ENCODE measurements around the gene APBA1.

GRCh38 chr9:69428017-69428785, 244.0 kb downstream of the APBA1 start:
- TF ChIP-seq, protein P1, sequence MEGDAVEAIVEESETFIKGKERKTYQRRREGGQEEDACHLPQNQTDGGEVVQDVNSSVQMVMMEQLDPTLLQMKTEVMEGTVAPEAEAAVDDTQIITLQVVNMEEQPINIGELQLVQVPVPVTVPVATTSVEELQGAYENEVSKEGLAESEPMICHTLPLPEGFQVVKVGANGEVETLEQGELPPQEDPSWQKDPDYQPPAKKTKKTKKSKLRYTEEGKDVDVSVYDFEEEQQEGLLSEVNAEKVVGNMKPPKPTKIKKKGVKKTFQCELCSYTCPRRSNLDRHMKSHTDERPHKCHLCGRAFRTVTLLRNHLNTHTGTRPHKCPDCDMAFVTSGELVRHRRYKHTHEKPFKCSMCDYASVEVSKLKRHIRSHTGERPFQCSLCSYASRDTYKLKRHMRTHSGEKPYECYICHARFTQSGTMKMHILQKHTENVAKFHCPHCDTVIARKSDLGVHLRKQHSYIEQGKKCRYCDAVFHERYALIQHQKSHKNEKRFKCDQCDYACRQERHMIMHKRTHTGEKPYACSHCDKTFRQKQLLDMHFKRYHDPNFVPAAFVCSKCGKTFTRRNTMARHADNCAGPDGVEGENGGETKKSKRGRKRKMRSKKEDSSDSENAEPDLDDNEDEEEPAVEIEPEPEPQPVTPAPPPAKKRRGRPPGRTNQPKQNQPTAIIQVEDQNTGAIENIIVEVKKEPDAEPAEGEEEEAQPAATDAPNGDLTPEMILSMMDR (IDR thresholded peaks at IDR 0.05), result no peak
- TF ChIP-seq POLR2A (IDR thresholded peaks at IDR 0.05), result no peak

Data from heart left ventricle (tissue), 13 donors.